Gastroesophageal sphincter (tissue), 3 donors: ENCODE results near the gene TSPEAR.

Experiments used
- POLR2A ChIP-seq, 2 donors: fragments of 450-650 bp; IDR thresholded peaks; one replicate each; pipeline ENCODE4 v1.6.1; 2017; ENCODE audit warnings: antibody characterized with exemption in 2 of 2, mild to moderate bottlenecking in 2 of 2, moderate library complexity in 1 of 2
- TF ChIP-seq, protein P1 (sequence below), 4 experiments: fragments of 200-600 bp in 2 of 4; fragments of 450-650 bp in 2 of 4; sonication (generic) in 1 of 4; IDR thresholded peaks; one replicate each; pipeline ENCODE4 v1.5.1; 2017 to 2019; ENCODE audit warnings: antibody characterized with exemption in 4 of 4, mild to moderate bottlenecking in 2 of 4, moderate library complexity in 2 of 4

DNA sequence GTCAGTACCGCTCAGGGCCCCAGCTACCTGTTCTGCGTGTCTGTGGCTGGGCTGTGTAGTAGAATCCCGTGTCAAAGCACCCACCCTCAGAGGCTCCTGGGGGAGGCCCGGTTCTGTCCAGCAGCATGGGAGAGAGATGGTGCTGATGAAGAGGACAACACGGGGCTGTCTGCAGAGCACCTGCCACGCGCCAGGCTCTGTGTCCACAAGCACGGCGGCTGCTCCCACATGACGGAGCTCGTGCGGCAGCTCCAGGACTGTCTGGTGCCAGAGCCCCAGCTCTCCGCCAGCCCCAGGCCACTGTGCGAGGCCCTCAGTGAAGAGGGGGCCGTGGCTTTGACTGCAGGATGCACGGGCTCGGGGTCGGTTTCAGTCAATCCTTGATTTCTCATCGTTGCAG is 42.0 kb upstream of the TSPEAR start:
- TF ChIP-seq, protein P1, sequence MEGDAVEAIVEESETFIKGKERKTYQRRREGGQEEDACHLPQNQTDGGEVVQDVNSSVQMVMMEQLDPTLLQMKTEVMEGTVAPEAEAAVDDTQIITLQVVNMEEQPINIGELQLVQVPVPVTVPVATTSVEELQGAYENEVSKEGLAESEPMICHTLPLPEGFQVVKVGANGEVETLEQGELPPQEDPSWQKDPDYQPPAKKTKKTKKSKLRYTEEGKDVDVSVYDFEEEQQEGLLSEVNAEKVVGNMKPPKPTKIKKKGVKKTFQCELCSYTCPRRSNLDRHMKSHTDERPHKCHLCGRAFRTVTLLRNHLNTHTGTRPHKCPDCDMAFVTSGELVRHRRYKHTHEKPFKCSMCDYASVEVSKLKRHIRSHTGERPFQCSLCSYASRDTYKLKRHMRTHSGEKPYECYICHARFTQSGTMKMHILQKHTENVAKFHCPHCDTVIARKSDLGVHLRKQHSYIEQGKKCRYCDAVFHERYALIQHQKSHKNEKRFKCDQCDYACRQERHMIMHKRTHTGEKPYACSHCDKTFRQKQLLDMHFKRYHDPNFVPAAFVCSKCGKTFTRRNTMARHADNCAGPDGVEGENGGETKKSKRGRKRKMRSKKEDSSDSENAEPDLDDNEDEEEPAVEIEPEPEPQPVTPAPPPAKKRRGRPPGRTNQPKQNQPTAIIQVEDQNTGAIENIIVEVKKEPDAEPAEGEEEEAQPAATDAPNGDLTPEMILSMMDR (IDR thresholded peaks at IDR 0.05): no peak
- no peak for TF ChIP-seq POLR2A (IDR thresholded peaks at IDR 0.05)
